HG02642 (cell line): ENCODE data around the gene ARHGEF25.
"Not testable (repeated sequence)": the region's sequence is repeated elsewhere in the genome, so short reads cannot be mapped to it uniquely, and the experiment has no call there.

Experiments used
- ATAC-seq: cut with Tn5 transposase; IDR thresholded peaks from one replicate; pipeline ENCODE4 v1.9.1; 2021; ENCODE audit warnings: mild to moderate bottlenecking; ENCODE audit not compliant: unreplicated experiment, poor library complexity

ARHGEF25 gene

DNA sequence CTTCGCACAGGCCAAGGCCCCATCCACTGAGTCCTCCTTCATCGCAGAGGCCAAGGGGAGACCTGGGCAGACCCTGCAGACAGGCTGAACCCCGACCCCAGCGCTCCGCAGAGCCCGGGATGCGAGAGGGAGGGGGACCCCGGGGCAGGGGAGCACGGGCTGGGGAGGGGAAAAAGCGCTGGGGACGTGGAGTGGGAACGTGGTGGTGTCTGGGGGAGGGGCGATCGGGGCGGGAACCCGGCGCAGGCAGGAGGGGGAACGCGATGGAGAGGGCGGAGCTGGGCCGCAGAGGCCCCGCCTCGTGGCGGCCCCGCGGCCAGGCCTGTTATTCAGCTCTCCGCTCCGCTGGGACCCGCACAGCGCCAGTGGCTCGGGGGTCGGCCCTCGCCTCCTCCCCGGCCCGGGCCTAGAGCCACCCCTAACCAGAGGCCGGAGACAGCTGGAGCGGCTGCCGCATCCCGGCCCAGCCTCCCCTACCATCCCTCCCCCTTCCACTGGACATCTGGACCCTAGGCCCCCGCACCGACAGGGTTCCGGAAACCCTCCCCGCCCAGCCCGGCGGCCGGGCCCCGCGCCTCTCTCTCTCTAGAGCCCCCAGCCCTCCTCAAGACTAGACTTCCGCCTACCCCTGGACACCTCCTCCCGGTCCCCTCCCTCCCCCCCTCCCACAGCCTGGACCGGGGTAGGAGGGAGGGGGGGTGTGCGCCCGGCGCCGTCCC lies at the start of gene ARHGEF25:
ARHGEF25 (plus strand) TSS at position 328 of the 719 bp plus-strand sequence. CDS start 460 bp downstream, outside the sequence.
- ATAC-seq, result peak; percentile 41

DNA sequence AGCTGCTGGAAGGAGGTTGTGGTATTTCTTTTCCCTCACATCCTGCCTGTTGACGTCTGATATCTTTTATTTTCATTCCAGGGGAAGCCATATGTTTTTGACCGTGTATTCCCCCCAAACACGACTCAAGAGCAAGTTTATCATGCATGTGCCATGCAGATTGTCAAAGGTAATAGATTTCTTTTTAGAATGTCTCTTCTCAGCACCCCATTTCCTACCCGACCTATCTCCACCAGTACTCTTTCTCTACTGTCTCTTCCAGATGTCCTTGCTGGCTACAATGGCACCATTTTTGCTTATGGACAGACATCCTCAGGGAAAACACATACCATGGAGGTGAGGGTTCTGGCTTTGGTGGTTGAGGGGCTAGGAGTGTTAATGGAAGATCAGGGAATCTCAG lies 47.9 kb upstream of the ARHGEF25 start:
- ATAC-seq, result no peak

DNA sequence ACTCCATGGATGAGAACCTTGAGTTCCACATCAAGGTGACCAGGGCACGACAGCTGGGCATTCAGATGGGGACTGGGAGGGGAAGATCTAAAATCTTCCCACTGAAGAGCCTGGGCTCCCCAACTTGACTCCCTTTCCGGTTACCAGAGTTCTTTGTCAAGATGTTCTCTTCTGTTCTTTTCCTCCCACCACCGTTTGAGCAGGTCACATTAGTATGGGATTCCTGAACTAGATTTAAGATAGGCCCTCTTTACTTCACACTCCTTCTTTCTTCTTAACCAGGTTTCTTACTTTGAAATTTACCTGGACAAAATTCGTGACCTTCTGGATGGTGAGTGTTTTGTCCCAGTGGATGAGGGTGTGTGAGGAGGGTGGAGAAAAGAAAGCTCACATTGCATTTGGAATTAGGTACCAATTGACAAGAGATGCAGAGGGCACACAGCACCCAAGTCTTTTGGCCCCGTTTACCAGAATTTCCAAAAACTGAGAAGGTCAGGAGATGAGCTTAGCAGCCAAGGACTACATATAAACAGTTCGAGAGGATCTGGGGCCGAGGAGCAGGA lies 47.0 kb upstream of the ARHGEF25 start:
- ATAC-seq, result no peak

DNA sequence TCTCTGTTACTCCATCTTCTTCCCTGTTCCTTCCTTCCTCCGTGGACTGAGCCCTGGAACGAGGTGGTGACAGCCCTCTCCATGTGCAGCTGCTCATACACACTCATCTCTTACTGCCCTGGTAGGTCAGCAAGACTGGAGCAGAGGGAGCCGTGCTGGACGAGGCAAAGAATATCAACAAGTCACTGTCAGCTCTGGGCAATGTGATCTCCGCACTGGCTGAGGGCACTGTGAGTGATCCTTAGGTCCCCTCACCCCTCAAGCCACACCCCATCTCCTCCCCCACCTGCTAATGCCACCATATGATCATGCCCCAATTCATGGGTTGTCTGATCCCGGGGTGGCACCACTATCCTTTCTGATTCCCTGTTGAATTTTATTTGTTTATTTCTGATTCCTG lies 42.4 kb upstream of the ARHGEF25 start:
- ATAC-seq, result no peak

DNA sequence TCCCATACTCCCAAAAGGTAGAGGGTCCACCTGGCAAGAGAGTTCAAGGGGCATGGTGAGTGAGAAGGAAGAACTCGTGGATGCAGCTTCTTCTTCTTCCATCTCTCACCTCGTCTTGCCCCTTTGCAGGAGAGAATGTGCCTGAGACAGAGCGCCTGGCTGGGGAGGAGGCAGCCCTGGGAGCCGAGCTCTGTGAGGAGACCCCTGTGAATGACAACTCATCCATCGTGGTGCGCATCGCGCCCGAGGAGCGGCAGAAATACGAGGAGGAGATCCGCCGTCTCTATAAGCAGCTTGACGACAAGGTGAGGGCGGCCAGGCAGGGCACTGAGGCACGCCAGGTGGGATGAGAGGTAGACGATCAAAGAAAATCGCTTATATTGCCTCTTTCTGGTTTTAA lies 41.4 kb upstream of the ARHGEF25 start:
- no peak for ATAC-seq

DNA sequence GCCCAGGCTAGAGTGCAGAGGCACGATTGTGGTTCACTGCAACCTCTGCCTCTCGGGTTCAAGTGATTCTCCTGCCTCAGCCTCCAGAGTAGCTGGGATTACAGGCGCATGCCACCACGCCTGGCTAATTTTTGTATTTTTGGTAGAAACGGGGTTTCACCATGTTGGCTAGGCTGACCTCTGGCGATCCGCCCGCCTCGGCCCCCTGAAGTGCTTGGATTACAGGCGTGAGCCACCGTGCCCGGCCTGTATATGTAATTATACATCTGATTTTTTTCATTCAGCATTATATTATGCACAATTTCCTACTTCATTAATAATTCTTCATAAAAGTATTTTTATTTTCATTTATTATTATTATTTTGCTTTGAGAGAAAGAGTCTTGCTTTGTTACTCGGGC lies 40.8 kb upstream of the ARHGEF25 start:
- ATAC-seq, result not testable (repeated sequence)

DNA sequence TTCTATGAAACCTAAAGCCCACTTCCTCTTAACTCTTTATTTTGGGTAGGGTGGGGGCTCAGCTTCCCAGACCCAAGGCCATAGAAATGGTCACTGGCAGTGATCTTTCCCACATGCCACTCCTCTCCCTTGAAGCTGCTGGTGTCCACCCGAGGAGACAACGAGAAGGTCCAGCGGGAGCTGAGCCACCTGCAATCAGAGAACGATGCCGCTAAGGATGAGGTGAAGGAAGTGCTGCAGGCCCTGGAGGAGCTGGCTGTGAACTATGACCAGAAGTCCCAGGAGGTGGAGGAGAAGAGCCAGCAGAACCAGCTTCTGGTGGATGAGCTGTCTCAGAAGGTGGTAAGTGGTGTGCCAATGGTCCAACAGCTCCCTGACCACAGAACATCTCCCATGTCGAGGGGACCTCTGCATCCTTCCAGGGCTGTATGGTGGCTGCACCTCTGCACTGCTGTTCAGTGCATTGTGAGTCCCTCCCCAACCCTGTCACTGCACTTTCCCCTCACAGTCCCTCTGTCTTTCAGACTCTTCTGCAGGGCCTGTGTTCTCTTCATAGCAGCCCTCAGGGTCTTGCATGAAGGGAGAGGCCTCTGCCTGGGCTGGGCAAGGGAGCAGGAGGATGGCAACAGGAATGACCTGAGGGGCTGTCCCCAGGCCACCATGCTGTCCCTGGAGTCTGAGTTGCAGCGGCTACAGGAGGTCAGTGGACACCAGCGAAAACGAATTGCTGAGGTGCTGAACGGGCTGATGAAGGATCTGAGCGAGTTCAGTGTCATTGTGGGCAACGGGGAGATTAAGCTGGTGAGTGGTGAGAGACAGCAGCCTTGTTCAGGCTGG lies 39.1 kb upstream of the ARHGEF25 start:
- no peak for ATAC-seq

DNA sequence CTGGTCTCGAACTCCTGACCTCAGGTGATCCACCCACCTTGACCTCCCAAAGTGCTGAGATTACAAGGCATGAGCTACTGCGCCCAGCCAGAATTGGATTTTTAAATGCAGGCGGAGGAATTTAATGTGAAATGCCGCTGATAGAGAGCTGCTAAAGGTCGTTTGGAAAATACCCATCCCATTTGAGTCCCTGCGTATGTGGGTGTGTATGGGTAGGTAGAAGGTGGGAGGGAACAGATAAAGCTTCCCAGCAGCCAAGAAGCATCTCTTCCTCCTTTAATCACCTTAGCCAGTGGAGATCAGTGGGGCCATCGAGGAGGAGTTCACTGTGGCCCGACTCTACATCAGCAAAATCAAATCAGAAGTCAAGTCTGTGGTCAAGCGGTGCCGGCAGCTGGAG lies 36.4 kb upstream of the ARHGEF25 start:
- ATAC-seq, result no peak

DNA sequence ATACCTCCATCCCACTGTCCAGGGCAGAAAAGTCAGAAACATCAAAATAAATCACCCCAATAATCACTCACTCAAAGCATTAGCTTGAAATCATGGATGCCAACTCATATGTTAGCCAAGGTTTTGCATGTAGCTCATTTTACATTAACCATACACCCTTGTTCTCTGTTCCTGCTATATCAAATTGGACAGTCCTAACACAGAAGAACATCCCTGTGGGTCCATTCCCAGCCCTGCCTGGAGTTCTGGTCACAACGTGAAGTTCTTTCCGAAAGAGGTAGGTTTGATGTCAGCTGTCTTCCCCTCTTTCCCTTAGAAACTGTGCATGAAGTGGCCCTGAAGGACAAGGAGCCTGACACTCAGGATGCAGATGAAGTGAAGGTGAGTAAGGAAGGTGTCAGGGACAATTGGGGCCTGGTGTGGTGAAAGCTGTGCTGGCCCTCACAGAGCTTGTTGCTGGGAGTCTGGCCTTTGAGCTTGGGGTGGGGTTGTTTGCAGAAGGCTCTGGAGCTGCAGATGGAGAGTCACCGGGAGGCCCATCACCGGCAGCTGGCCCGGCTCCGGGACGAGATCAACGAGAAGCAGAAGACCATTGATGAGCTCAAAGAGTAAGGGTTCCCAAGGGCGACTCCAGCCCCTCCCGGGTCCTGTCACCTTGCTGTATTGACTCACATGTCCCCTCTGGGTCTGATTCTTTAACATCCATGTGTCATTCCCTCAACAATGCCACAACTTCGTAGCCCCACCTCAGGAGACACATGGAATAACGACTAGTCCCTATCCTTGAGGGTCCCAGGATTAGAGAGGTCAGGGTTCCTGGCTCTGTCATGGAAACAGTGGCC lies 35.2 kb upstream of the ARHGEF25 start:
- ATAC-seq, result no peak

DNA sequence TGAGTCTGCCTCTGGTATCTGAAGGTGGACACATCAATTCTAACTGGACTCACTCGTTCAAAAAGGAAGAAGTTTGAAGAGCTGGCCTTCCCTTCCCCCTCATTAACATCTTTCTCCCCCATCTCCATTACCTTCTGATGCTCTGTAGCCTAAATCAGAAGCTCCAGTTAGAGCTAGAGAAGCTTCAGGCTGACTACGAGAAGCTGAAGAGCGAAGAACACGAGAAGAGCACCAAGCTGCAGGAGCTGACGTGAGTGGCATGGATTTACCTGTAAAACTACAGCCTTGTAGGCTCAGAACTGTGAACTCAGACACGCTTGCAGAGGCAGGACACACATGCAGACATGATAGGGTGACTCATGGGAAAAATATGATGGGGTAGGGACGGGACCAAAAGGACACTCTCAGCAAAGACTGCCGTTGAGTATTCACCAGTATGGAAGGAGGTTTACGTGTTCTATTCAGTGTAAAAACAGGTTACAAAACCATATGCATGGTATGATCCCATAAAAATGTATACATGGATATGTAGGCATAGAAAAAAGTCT lies 34.5 kb upstream of the ARHGEF25 start:
- no peak for ATAC-seq

DNA sequence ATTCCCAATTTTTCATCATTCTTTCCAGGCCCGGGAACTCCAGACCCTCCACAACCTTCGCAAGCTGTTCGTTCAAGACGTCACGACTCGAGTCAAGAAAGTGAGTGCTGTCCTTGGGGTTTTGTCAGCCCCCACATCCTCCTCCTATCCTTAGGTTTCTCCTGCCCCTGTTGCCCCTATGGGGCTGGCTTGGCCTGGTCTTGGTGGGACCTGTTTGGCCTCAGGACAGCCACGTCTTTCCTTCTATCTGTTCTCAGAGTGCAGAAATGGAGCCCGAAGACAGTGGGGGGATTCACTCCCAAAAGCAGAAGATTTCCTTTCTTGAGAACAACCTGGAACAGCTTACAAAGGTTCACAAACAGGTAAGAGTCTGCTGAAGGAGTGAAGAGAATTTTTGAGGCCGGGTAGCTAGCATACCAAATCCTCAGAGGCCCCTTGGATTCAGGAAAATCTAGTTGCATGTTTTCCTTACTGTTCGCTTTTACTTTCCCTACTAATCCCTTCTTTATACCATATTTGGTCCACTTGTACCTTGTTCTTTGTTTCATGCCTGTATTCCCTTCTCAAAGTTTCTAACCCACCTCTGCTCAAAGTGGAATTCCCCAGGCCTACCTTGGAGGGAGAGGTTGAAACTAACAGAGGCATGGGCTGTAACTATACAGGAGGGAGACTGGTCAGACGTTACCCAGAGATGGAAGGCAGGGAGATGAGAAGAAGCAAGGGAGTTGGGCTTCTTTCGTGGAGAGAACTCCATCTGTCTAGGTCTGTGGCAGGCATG lies 33.1 kb upstream of the ARHGEF25 start:
- ATAC-seq, result no peak

DNA sequence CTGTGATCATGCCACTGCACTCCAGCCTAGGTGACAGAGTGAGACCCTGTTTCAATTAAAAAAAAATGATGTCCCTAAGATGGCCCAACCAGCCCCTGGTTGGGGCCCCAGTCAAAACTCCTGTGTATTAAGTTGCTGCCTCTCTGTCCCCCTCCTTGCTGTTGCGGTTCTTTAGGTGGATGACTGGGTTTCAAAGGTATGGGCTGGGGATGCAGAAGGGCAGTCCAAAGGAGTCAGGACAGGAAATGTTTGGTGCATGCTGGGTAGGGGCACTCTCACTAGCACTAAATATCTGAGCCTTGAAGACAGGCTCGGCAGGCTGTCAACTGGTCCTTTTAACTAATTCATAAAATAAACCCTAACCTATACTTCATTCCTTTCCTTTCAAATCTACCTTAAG lies 32.2 kb upstream of the ARHGEF25 start:
- ATAC-seq, result no peak

DNA sequence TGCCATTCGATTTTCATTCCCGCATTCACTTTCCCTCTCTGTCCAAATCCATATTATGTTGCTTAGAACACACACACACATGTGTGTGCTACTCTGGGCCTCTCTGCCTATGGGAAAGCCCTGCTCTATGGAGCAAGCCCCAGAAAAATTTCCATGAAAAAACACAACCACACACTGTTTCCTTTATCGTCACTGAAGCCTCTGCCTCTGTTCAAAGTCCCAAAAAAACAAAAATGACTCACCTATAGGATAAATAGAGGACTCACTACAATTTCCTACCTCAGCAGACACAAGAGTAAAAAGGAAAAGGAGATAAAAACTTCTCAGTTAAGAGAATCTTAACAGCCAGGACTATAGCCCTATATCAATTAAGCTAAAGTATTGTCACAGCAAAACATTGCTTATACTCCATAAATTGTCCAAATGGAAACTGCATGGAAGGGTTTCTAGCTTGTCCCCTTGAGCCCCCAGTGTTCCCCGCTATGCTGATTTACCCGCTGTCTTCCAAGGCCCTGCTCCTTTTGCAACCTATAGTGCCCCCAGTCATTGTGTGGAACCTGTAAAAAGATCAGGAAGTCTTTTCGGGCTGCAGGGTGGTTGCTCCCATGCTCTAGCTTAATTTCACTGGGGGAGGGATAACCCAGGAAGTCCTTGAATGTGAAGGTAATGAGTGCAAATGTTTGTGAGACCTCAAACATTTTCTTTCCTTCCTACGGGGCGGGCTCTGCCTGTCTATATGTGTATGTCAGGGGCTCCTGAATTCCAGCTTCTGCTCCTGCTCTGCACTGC lies 31.4 kb upstream of the ARHGEF25 start:
- ATAC-seq, result no peak

DNA sequence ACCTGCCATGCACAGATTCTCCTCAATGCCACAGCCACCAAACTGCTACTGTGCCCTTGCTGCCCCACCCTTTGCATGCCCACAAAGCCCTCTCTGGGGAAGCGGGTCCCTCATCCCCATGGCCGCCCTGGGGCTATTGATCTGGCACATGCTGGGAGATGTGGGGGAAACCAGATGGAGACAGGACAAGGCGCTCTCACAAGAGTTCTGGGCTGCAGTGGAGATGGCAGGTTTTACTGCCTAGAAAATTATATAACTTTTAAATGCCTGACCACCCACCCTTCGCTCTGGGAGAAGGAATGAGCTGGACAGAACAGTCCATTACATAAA lies 30.8 kb upstream of the ARHGEF25 start:
- no peak for ATAC-seq

DNA sequence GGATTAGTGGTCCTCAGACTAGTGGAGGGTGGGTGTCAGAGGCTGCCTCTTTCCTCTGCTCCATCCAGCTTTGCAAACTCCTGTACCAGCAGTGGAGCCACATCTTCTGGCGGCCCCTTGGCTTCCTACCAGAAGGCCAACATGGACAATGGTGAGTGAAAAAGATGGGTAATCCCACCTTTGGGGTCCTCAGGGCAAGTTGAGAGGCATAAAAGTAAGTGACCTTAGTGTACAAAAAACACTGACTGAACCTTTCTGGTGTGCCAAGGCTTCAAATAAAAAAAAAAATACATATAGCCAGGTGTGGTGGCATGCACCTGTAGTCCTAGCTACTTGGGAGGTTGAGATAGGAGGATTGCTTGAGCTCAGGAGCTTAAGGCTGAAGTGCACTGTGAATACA lies 29.4 kb upstream of the ARHGEF25 start:
- no peak for ATAC-seq

DNA sequence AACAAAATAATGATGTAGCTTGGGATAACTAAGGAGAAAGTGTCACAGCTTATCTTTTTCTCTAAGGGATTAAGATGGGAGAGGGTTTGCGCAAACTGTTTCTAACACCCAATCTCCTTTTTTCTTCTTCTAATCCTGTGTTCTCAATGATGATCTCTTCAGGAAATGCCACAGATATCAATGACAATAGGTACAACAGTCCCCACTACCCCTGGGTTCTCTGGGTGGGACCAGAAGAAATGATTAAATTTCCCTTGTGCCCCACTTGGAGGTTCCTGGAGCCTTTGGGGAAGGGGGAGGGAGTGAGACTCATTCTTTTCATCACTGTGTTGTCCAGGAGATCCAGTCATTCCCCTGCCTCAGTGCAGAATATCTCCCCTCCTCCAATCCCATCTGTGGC lies 28.8 kb upstream of the ARHGEF25 start:
- ATAC-seq, result no peak

DNA sequence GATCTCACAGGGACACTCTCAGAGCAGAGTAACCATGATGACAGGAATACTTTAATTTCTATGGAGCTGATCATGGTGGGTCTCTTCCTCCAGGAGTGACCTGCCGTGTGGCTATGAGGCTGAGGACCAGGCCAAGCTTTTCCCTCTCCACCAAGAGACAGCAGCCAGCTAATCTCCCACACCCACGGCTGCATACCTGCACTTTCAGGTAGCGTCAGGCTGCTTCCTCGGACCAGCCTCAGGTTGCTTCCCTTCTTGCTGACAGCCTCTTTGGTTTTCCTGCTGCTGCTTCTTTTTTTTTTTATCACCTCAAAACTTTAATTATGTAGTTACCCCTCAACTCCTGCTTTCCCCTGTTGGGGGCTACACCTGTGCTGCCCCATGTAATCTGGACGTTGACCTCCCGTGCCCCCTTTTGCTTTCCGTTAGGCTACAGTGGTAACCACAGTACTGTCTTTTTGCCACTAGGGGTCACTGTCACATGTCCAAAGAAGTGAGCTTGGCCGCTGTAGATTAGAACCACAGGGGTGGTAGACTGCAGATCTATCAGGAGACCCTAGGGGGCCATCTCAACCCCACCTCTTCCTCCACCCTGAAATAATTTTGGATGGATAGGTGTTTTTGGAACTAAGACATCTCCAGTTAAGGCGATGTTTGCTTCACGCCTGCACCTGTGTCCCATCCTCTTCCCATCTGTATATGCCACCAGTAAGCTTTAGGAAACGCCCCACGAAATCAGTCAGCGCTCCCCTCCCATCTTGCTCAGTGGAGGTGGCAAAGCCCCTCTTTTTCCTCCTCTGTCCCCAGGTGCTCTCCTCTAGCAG lies 28.0 kb upstream of the ARHGEF25 start:
- ATAC-seq, result peak; percentile 93

DNA sequence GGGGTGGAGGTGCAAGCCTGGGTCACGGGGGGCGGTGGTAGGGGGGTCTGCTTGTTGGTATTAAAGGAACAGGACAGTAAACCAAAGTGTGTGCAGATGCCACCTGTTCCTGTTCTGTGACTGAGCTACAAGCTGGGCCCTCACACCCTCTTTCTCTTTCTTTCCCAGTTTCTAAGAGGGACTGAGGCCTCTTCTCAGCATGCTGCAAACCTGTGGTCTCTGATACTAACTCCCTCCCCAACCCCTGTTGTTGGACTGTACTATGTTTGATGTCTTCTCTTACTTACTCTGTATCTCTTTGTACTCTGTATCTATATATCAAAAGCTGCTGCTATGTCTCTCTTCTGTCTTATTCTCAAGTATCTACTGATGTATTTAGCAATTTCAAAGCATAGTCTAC lies 27.2 kb upstream of the ARHGEF25 start:
- ATAC-seq, result no peak
